ENCODE data around the gene AMOT. TPM values are rescaled to one million over a fixed set of nuclear protein-coding genes. Genes with fewer than 3 reads are reported as not detected.

The AMOT gene
- total RNA-seq, 1 donor from 2014 or later, result 38.2 TPM

GRCh38 chrX:112841820-112842157, 1.2 kb upstream of the AMOT start:
- no peak for ATAC-seq
- intact Hi-C loops (cut with DNase I), result no loop called here
- no peak for DNase-seq (ENCODE audit: low spot score)

DNA sequence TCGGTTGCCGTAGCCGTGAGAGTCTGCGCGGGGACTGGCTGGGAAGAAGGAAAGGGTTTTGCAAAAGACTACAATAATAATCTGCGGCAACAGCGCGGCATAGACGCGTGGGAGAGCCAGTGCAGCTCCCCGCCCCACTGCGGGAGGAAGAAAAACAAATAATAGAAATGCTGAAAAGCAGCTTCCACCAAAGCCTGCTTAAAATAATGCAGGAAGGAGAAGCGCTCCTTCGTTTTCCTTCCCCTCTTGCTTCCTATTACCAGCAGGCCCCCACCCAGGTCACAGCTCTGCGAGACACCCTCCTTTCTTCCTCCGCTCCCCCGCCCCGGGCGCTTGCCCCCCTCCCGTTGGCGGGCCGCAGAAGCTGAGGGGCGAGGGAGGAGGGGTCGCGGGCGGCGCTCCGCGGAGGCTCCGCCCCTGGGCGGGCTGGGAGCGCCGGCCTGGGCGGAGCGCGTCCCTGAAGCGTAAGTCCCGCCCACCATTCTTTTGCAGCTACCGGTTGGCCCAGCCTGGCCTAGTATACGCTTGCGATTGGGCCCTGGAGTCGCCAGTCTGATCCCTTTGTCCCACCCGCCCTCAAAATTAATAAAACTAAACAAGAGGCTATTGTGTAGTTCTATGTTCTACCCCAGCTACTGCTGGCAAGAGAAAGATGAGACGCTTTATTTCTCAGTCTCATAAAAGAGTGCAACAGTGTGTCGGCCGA, 636 bp upstream of the AMOT start:
- intact Hi-C loops (cut with DNase I), result no loop called here
- DNase-seq (ENCODE audit: low spot score) (peak; percentile 91), ATAC-seq (peak; percentile 96)

DNA sequence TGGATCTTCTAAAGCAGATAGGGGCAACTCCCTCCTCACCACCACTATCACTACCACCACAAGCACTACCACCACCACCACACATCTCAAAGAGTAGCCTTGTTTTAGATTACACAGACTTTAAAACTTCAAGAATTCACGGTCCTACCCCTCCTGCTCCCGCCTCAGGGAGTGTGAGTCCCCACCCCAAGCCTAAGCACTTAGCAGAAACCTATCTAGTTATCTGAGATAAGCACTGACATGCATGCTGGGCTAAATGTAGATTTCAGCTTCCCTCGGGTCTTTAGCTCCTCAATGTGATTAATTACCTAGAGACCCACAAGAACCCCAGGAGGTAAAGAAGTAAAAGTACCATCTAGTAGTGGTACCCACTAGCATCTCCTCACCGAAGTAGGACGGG, 775 bp downstream of the AMOT start:
- intact Hi-C loops (cut with DNase I), result no loop called here
- no peak for ATAC-seq

DNA sequence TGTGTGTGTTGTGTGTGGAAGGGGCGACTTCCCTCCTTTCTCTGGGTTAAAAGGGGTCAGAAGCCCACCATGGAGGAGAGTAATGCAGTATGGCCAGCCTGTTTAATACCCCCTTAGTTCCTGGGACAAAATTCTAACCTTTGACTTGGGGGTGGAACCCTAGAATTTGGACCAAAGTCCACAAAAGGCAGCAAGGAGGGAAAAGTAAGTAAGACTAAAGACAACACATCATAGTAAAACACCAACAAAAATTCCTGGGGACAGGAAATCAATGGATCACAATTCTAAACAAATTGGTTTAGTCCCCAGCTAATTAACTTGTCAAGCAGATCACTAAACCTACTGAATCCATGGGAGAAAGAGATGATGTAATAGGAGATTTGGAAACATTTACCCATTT, 3.1 kb downstream of the AMOT start:
- intact Hi-C loops (cut with DNase I), result no loop called here
- no peak for DNase-seq (ENCODE audit: low spot score)
- no peak for ATAC-seq

More for the DNA sequence above, 775 bp downstream of the AMOT start:
- DNase-seq (ENCODE audit: low spot score), result no peak

- ATAC-seq (no peak), DNase-seq (ENCODE audit: low spot score) (no peak)
- intact Hi-C loops (cut with DNase I), result no loop called here
These were observed 5.6 kb downstream of the AMOT start for GRCh38 chrX:112835019-112835418.

DNA sequence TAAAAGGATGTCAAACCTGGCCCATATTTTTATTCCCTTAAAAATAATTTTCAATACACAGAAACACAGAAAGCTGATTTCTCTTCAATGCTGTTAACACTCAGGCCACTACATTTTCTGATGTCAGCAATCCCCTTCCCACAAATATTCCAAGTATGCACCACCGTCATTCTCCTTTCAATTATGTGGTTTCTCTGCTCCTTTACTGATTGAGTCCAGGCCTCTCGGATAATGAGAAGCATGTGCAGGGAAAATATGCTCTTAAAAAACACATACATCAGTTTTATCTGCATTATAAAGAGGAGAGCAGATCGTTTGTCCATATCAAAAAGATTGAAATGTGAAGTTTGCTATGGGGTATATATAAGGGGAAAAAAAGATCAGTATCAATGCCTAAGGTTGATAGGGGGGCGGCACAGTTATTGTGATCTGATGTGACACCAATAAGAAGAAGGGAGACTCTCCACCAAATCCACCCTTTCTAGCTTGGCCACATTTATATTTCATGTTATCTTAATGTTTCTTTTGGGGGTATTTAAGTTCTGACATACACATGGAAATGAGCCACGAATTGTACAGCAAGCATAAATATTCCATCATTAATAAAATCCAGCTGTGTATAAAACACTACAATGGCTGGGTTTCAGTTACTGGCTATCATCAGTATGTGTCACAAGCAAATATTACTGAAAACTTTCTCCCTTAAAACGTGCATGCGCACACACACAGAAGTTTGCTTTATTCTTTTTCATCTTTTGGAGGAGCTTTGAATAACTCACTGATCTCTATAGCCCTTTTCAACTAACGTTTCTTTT, 6.4 kb downstream of the AMOT start:
- DNase-seq (ENCODE audit: low spot score) (no peak), ATAC-seq (peak; percentile 69)
- intact Hi-C loops (cut with DNase I), result no loop called here

GRCh38 chrX:112832481-112833095, 8.0 kb downstream of the AMOT start:
- ATAC-seq (peak; percentile 53), DNase-seq (ENCODE audit: low spot score) (no peak)
- intact Hi-C loops (cut with DNase I), result no loop called here

DNA sequence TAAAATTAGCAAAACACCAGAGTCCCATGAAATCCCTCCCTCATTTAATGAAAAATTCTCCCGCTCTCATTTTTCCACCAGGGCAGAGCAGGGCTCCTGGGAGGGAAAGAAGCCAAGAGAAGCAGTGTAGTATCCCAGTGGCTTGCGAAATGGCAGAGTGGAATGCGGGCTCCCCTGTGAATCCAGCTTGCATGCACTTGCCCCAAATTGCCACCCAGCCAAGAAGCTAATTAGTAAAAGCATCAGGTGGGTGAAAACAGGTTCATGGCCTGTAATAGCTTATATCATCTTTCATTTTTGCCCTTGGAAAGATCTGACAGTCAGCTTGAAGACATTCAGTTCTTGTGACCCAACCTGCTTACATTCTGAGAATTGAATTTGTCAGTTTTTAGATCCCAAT, 10.1 kb downstream of the AMOT start:
- DNase-seq (ENCODE audit: low spot score), result no peak

DNA sequence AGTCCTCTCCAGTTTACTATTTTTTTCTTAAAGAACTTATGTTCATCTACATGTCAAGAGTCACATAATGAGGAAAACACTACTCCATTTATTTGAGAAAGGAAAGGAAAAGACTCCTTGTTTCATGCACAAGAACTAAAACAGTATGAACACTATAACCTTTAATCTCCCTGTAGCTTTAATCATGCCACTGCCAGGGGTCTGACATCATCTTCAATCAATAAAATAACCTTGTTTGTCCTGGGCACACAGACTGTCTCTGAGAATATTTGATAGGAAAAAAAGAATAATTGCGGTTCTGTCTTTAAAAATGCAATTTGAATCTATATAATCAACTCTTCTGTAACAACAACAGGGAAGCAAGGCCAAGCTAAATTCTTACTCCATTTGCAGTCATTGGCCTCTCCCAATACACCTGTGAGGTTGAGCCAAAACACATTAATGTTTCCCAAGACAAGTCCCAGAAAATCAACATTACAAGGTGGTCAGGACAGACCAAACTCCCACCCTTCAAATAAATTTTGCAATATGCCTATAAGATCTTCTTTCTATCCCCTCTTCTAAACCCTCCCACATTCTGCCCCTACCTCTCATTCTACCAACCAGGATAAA, 13.2 kb downstream of the AMOT start:
- DNase-seq (ENCODE audit: low spot score), result no peak
- no peak for ATAC-seq
- intact Hi-C loops (cut with DNase I), result no loop called here

More for the DNA sequence above, 10.1 kb downstream of the AMOT start:
- no peak for ATAC-seq
- intact Hi-C loops (cut with DNase I), result no loop called here

DNA sequence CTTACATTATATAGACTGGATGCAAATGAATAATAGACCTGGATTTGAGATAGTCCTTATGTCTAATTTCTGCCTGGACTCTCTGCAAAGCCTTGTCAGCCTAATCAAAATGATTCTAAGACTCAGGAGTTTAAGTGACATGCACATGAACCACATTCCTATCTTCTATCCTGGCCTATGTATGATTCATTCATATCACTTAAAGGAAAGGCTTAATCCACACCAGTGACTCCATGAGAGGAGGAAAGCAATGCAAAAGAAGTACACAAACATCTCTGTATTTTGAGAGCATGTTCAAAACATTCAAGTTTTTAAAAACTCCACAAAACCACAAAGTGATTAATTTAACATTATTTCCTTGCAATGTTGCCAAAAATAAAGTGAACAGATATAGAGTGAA, 14.6 kb downstream of the AMOT start:
- intact Hi-C loops (cut with DNase I), result no loop called here
- no peak for ATAC-seq
- DNase-seq (ENCODE audit: low spot score), result no peak

- no peak for ATAC-seq
- intact Hi-C loops (cut with DNase I), result loop anchor here (5.0 kb wide), 1 partner anchor 724 kb away; no protein-coding TSS in a partner anchor
- no peak for DNase-seq (ENCODE audit: low spot score)
These were observed 17.7 kb downstream of the AMOT start for GRCh38 chrX:112822892-112823291.

DNA sequence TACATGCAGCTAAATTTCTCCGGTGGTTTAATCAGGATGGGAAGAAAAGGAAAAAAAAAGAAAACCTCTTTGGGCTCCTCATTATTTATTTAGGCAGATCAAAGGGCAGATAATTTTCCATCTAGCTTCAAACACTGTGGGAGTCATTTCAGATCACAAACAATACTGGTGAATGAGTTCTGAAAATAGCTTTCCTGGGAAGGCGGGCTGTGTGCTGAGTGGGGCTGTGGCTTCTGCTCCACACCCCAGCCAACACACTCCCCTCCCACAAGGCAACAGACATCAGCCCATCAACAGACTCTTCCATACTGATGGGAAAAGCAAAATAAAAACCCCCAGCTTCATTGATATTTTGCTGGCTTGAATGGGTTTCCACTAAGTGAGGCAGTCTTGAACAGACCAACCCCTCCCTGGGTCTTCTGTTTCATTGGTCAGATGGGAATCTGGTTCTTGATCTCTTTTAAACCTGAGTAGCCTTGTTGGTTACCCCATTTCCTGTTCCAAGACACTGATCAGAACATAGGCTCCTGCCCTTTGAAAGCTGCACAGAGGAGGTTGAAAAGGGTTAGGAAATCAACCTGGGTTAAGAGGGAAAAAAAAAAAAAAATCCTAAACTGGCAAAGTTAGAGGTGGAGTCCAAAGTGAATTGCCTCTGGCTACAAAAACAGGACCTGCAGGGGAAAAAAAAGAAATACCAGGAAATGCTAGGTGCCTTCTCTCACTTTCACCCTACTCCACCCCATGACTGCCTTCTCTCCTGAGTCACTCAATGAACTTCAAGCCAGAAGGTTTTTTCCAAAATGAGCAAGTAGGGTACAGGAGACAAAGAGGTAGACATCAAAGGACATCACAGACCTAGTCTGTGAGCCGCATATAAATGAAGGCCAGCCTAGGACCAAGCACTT, 20.0 kb downstream of the AMOT start:
- DNase-seq (ENCODE audit: low spot score), result no peak
- intact Hi-C loops (cut with DNase I), result loop anchor here (5.0 kb wide), 1 partner anchor 727 kb away; no protein-coding TSS in a partner anchor
- ATAC-seq, result peak; percentile 69

- no peak for ATAC-seq
- DNase-seq (ENCODE audit: low spot score), result no peak
- intact Hi-C loops (cut with DNase I), result loop anchor here (5.0 kb wide), 1 partner anchor 727 kb away; no protein-coding TSS in a partner anchor
These were observed 20.8 kb downstream of the AMOT start for GRCh38 chrX:112819813-112820212.

DNA sequence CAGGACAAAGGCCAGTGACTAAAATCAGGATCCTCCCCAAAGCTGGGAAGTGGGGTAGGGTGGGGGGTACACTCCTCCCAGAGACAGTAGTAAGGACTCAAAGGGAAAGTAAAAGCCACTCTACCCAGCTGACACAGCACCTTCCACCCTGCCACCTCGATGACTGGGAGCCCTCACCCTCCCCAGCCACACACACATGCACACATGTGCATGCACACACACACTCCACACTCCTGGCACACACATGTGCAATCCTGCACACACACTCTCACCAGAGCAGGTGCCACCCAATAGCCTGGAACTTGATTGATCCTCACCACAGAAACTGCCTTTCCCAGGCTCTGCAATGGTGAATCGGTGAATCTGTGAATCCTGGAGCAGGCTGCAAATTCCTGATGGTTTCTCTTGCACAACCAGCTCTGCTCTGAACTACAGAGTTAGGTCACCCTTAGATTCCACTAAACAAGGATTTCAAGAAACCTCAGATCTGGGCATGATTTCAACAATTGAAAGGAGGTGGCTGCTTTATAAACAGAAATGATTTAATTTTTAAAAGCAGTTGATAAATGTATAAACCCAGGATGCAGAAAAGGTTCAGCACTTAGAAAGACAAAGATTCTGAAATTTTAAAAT, 21.5 kb downstream of the AMOT start:
- peak; percentile 86 for ATAC-seq
- DNase-seq (ENCODE audit: low spot score), result no peak
- intact Hi-C loops (cut with DNase I), result no loop called here

DNA sequence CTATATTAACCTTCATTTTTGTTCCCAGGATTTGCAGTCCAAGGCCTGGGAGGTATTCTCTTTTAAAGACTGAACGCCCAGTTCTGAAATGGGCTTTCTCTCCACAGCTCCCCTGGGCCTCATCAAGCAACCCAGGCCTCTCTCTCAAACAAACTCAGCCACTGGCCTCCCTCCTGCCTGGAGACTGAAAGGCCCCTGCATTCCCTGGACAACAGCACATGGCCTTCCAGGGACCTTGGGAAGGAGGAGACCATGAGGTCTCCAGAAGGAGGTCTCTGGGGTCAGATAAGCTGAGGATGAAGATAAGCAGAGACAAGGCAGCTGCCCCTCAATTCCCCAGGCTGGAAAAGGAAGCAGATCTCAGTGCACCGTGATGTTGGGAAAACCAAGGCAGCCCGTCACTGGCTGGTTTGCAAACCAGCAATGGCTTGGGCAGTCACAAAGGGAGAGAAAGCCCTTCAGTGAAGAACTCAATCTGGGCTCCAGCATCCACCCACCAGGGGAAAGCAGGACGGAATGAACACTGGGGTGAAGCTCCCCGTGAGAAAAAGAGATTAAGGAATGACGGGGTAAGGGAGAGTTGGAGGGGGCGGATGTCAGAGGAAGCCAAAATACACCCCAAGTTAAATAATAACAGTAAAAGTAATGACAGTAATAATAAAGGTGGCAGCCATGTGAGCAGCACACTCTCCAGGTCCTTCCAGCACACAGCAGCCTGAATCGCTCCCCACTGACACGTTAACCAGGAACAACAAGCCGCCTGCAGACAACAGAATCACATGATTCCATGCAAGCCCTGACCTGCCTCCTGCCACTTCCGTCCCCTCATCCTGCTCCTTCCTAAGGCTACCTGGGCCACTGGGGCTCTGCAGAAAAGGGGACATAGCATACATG, 22.3 kb downstream of the AMOT start:
- DNase-seq (ENCODE audit: low spot score), result no peak
- ATAC-seq, result peak; percentile 44
- intact Hi-C loops (cut with DNase I), result no loop called here

- DNase-seq (ENCODE audit: low spot score), result no peak
- intact Hi-C loops (cut with DNase I), result no loop called here
- no peak for ATAC-seq
These were observed 23.7 kb downstream of the AMOT start for GRCh38 chrX:112816908-112817307.

- intact Hi-C loops (cut with DNase I), result no loop called here
- no peak for DNase-seq (ENCODE audit: low spot score)
- ATAC-seq, result no peak
These were observed 26.1 kb downstream of the AMOT start for GRCh38 chrX:112814496-112814895.
